ENCODE measurements around the gene TENM3. TPM values are rescaled to one million over a fixed set of nuclear protein-coding genes. Genes with fewer than 3 reads are reported as not detected.

TENM3 gene
- total RNA-seq, 2 experiments from 2014 or later: not detected

DNA sequence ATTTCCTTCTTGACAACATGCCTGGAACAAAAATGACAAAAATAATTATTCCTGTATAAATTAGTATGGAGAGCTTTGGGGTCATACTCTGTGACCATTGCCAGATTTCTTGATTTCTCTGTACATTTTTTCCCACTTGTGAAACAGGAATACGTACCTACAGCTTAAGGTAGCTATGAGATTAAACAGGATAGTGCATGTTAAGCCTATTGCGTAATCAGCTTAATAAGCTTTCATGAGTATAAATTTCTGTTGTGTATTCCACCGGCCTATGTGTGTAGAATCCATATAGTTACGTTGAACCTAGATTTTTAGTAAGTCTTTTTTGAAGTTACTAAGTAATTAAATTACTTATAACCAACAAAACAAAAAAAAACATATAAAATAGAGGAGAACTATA is 339.0 kb downstream of the TENM3 start:
- ATAC-seq (no peak), DNase-seq (no peak)
- POLR2A ChIA-PET: no interaction called here
- Mint-ChIP-seq H3K9me3 (no peaks in the 10 kb centered on the region), H3K27ac (no peak overlapping the region), H3K27me3 (no peaks in the 10 kb centered on the region), H3K36me3 (ENCODE audit: low read depth) (no peaks in the 10 kb centered on the region), H3K4me3 (no peak overlapping the region), H3K4me1 (ENCODE audit: low read depth) (no peaks in the 10 kb centered on the region)
- intact Hi-C loops (cut with micrococcal nuclease): no loop called here
- TF ChIP-seq, protein P1, sequence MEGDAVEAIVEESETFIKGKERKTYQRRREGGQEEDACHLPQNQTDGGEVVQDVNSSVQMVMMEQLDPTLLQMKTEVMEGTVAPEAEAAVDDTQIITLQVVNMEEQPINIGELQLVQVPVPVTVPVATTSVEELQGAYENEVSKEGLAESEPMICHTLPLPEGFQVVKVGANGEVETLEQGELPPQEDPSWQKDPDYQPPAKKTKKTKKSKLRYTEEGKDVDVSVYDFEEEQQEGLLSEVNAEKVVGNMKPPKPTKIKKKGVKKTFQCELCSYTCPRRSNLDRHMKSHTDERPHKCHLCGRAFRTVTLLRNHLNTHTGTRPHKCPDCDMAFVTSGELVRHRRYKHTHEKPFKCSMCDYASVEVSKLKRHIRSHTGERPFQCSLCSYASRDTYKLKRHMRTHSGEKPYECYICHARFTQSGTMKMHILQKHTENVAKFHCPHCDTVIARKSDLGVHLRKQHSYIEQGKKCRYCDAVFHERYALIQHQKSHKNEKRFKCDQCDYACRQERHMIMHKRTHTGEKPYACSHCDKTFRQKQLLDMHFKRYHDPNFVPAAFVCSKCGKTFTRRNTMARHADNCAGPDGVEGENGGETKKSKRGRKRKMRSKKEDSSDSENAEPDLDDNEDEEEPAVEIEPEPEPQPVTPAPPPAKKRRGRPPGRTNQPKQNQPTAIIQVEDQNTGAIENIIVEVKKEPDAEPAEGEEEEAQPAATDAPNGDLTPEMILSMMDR (IDR thresholded peaks at IDR 0.05): no peak
- CTCF ChIA-PET: no interaction called here

DNA sequence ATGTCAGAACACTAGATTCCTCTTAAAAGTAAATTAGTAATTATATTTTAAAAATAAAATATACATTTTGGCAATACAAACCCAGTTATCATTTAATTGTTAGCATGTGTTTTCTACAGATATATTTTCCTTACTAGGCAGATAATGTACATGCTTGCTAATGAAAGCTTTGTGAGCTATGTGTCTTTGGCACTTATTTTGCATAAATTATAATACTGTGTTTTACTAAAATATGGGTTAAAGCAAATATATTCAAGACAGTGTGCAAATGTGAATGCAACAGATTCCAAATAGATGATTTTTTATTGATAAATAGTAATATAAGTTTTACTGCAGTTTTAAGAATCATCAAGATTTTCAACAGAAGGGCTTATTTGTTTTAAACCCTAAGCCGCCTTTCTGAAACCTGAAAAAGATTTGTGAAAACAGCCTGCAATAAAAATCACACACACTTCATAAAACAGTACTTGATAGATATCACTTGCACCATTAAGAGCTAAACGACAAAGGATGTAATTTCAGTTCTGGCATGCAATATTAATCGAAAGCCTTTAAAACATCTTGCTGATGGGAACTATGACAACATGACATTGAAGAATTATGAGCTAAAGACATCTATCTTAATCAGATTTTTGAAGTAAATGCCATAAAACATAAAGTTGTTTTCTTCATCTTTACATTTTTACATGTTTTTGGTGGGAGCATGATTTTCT is 340.7 kb downstream of the TENM3 start:
- intact Hi-C loops (cut with micrococcal nuclease): no loop called here
- H3K4me3 Mint-ChIP-seq: no peak overlapping the region
- H3K27me3 Mint-ChIP-seq: no peaks in the 10 kb centered on the region
- no peak overlapping the region for H3K27ac Mint-ChIP-seq
- H3K9me3 Mint-ChIP-seq: no peaks in the 10 kb centered on the region
- no peaks in the 10 kb centered on the region for H3K36me3 Mint-ChIP-seq (ENCODE audit: low read depth)
- H3K4me1 Mint-ChIP-seq (ENCODE audit: low read depth): no peaks in the 10 kb centered on the region
- ChIA-PET POLR2A (no interaction called here), CTCF (no interaction called here)
- no peak for DNase-seq
- ATAC-seq: no peak
- TF ChIP-seq, protein P1 (IDR thresholded peaks at IDR 0.05): no peak

DNA sequence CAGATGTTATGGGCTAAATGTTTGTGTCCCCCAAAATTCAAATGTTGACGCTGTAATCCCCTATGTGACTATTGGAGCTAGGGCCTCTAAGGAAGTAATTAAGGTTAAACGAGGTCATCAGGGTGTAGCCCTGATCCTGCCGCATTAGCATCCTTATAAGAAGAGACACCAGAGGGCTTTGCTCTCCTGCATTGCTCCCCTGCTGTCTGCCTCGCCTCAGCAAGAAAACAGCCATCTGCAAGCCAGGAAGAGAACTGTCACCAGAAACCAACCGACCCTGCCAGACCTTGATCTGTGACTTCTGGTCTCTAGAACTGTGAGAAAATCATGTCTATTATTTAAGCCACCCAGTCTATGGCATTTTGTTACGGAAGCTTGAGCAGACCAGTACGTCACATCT is 342.1 kb downstream of the TENM3 start:
- no peaks in the 10 kb centered on the region for H3K27me3 Mint-ChIP-seq
- intact Hi-C loops (cut with micrococcal nuclease): no loop called here
- TF ChIP-seq, protein P1 (IDR thresholded peaks at IDR 0.05): no peak
- DNase-seq (no peak), ATAC-seq (no peak)
- H3K9me3 Mint-ChIP-seq: no peaks in the 10 kb centered on the region
- ChIA-PET POLR2A (no interaction called here), CTCF (no interaction called here)
- no peaks in the 10 kb centered on the region for H3K36me3 Mint-ChIP-seq (ENCODE audit: low read depth)
- no peaks in the 10 kb centered on the region for H3K4me1 Mint-ChIP-seq (ENCODE audit: low read depth)
- no peak overlapping the region for H3K27ac Mint-ChIP-seq
- no peak overlapping the region for H3K4me3 Mint-ChIP-seq

DNA sequence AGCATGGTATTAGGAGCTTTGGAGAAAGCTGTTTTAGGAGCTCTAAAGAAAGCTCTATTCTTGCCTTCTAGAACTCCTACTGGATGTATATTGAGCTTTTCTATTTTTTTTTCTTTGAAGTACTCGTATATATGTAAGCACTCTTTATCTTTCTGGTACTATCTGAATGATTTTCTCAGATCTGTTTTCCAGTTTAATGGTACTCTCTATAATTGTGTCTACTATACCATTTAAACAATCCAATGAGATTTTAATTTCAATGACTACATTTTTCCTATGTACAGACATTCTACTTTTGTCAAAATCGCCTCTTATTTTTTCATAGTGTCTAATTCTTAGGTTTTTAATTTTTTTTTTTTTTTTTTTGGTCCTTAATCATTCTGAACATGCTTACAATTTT is 345.9 kb downstream of the TENM3 start:
- intact Hi-C loops (cut with micrococcal nuclease): no loop called here
- POLR2A ChIA-PET: no interaction called here

DNA sequence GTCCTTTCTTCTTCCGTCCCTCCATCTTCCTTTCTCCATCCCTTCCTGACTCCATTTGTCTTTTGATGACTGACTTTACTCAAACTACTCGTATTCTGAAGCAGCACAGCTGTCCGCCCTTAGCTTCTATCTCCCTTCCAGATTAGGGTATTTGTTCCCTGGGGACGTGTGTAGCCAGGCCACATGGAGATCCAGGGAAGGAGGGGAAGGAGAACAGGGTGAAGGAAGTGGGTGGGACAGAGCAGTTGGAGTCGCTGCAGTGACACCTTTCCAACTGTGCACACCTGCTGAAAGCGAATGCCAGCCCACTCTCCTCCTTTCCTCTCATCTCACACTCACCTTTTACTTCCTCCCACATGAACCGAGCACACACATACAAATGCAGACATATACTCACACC is 350.2 kb downstream of the TENM3 start:
- ChIA-PET CTCF (no interaction called here), POLR2A (no interaction called here)
- Mint-ChIP-seq H3K36me3 (ENCODE audit: low read depth) (no peaks in the 10 kb centered on the region), H3K4me3 (no peak overlapping the region), H3K4me1 (ENCODE audit: low read depth) (no peaks in the 10 kb centered on the region), H3K9me3 (no peaks in the 10 kb centered on the region), H3K27me3 (peaks cover 1% of the 10 kb centered on the region), H3K27ac (no peak overlapping the region)
- TF ChIP-seq, protein P1 (IDR thresholded peaks at IDR 0.05): no peak
- DNase-seq: no peak
- no peak for ATAC-seq
- intact Hi-C loops (cut with micrococcal nuclease): no loop called here

More for the DNA sequence above, 345.9 kb downstream of the TENM3 start:
- Mint-ChIP-seq H3K27me3 (no peaks in the 10 kb centered on the region), H3K36me3 (ENCODE audit: low read depth) (no peaks in the 10 kb centered on the region), H3K4me3 (no peak overlapping the region), H3K27ac (no peak overlapping the region), H3K4me1 (ENCODE audit: low read depth) (no peaks in the 10 kb centered on the region), H3K9me3 (no peaks in the 10 kb centered on the region)
- CTCF ChIA-PET: no interaction called here
- DNase-seq (no peak), ATAC-seq (no peak)
- TF ChIP-seq, protein P1 (IDR thresholded peaks at IDR 0.05): no peak

Data from activated CD8-positive, alpha-beta T cell treated with anti-CD3 and anti-CD28 coated beads for 36 hours (primary cell).